ENCODE results near the gene TSPAN3. TPM values are rescaled to one million over a fixed set of nuclear protein-coding genes. Genes with fewer than 3 reads are reported as not detected.

TSPAN3 gene
- total and polyA plus RNA-seq, 2 donors (not counting 1 experiment from before 2014, with no cell fraction given): 109 to 130 TPM

DNA sequence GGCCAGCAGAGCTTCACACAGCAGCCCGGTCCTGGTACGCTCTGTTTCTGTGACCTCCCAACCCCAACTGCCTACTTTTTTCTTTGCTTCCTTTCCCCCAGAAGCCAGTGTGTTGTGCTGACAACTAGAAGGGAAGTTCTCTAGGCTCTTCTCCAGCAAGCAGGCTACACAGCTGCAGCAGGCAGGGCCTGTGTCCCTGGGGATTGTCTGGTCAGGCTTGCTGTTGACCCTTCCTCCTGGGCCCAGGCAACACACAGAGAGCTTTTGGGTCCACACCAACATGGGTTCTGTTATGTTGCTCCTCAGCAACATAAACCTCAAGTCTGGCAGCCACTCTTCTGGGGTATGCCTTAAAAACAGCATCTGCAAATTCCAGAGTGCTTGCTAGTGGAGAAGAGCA is 36.2 kb upstream of the TSPAN3 start:
- Histone ChIP-seq H3K4me3 (ENCODE audit: control extremely low read depth in 1 of 5, extremely low read depth in 1 of 5, insufficient read depth in 1 of 5, low read depth in 2 of 5, low read length in 4 of 5) (no peak overlapping the region), H3K27me3 (replicated peaks in 1 of 4; ENCODE audit: control extremely low read depth in 1 of 4, control insufficient read depth in 3 of 4, insufficient read depth in 4 of 4, low read length in 3 of 4) (no peaks in the 10 kb centered on the region), H3K27ac (ENCODE audit: low read length in 2 of 2) (no peak overlapping the region), H3K9ac (ENCODE audit: low read length) (no peak overlapping the region), H4K20me1 (ENCODE audit: control insufficient read depth, insufficient read depth, low read length, poor library complexity, severe bottlenecking) (no peaks in the 10 kb centered on the region), H3K9me3 (ENCODE audit: control extremely low read depth in 1 of 3, control insufficient read depth in 2 of 3, insufficient read depth in 1 of 3, low read length in 2 of 3) (no peaks in the 10 kb centered on the region), H3K79me2 (ENCODE audit: control insufficient read depth, insufficient read depth, low read length) (no peaks in the 10 kb centered on the region), H3K4me2 (replicated peaks; ENCODE audit: low read depth, low read length, poor library complexity, severe bottlenecking) (no peak overlapping the region), H2AFZ (ENCODE audit: insufficient read depth, low read depth, low read length, poor library complexity, severe bottlenecking) (no peak overlapping the region), H3K36me3 (replicated peaks in 1 of 2; ENCODE audit: control extremely low read depth in 1 of 2, control insufficient read depth in 1 of 2, extremely low read depth in 1 of 2, insufficient read depth in 2 of 2, low read length in 1 of 2) (no peaks in the 10 kb centered on the region), H3K4me1 (ENCODE audit: control insufficient read depth in 2 of 2, insufficient read depth in 2 of 2, low read length in 2 of 2) (peaks cover 3 to 13% of the 10 kb centered on the region in 2 donors)
- TF ChIP-seq EZH2 (IDR thresholded peaks at IDR 0.05; ENCODE audit: borderline replicate concordance, insufficient read depth, low read depth, low read length, poor library complexity, severe bottlenecking): no peak
- Mint-ChIP-seq H3K27me3 (no peaks in the 10 kb centered on the region), H3K4me3 (no peak overlapping the region), H3K9me3 (ENCODE audit: insufficient read depth) (no peaks in the 10 kb centered on the region), H3K4me1 (peaks cover 10% of the 10 kb centered on the region), H3K27ac (no peak overlapping the region)
- intact Hi-C loops (cut with micrococcal nuclease): loop anchor here (1.0 kb wide), 2 partner anchors 390 to 436 kb away; no protein-coding TSS in a partner anchor
- WGBS (ENCODE audit: insufficient coverage): no CpG with 5 or more reads among the region's 2 CpGs
- ChIA-PET POLR2A (interaction anchor here (1.5 kb wide), 1 partner anchor 436 kb away, joined by 3 read pairs; no protein-coding TSS in a partner anchor), CTCF (interaction anchor here (0.5 to 7.5 kb wide), 15 partner anchors 10 to 435 kb away, joined by 3 to 92 read pairs (median 4); no protein-coding TSS in a partner anchor)
- DNase-seq (no peak), ATAC-seq (ENCODE audit: low read depth) (no peak)

DNA sequence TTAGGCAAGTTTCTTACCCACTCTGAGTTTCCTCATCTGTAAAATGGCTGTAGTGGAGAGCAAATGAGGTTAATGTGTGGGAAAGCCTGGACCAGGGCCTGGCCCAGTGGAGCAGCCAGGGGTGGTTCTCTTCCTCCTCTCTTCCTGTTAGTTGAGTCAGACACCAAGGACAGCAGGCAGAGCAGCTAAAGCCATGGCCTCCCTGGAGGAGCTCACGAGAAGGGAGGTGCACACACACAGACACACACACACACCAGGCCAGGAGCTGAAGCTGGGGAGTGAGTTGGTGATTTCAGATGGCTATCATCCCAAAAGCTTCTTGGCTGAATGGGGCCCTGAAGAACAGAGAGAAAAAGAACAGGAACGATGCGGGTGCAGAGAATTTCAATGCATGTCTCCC is 33.2 kb upstream of the TSPAN3 start:
- H3K4me3 ChIP-seq (ENCODE audit: control extremely low read depth in 1 of 5, extremely low read depth in 1 of 5, insufficient read depth in 1 of 5, low read depth in 2 of 5, low read length in 4 of 5): no peak overlapping the region
- H3K27ac ChIP-seq (ENCODE audit: low read length in 2 of 2): no peak overlapping the region
- H4K20me1 ChIP-seq (ENCODE audit: control insufficient read depth, insufficient read depth, low read length, poor library complexity, severe bottlenecking): no peaks in the 10 kb centered on the region
- H3K36me3 ChIP-seq (replicated peaks in 1 of 2; ENCODE audit: control extremely low read depth in 1 of 2, control insufficient read depth in 1 of 2, extremely low read depth in 1 of 2, insufficient read depth in 2 of 2, low read length in 1 of 2): no peaks in the 10 kb centered on the region
- Mint-ChIP-seq H3K27ac (no peak overlapping the region), H3K4me3 (no peak overlapping the region), H3K9me3 (ENCODE audit: insufficient read depth) (no peaks in the 10 kb centered on the region), H3K4me1 (peaks cover 24% of the 10 kb centered on the region), H3K27me3 (no peaks in the 10 kb centered on the region)
- no peak overlapping the region for H3K4me2 ChIP-seq (replicated peaks; ENCODE audit: low read depth, low read length, poor library complexity, severe bottlenecking)
- ChIA-PET CTCF (interaction anchor here (1.0 to 7.5 kb wide), 6 partner anchors 9 to 438 kb away, joined by 4 to 92 read pairs (median 4); no protein-coding TSS in a partner anchor), POLR2A (no interaction called here)
- no peak overlapping the region for H2AFZ ChIP-seq (ENCODE audit: insufficient read depth, low read depth, low read length, poor library complexity, severe bottlenecking)
- DNase-seq (no peak), ATAC-seq (ENCODE audit: low read depth) (no peak)
- intact Hi-C loops (cut with micrococcal nuclease): no loop called here
- WGBS (ENCODE audit: insufficient coverage): 100% methylated on average over 2 of the region's 3 CpGs
- H3K4me1 ChIP-seq (ENCODE audit: control insufficient read depth in 2 of 2, insufficient read depth in 2 of 2, low read length in 2 of 2): peaks cover 16 to 32% of the 10 kb centered on the region in 2 donors
- no peak overlapping the region for H3K9ac ChIP-seq (ENCODE audit: low read length)
- H3K79me2 ChIP-seq (ENCODE audit: control insufficient read depth, insufficient read depth, low read length): no peaks in the 10 kb centered on the region
- TF ChIP-seq, protein P1, sequence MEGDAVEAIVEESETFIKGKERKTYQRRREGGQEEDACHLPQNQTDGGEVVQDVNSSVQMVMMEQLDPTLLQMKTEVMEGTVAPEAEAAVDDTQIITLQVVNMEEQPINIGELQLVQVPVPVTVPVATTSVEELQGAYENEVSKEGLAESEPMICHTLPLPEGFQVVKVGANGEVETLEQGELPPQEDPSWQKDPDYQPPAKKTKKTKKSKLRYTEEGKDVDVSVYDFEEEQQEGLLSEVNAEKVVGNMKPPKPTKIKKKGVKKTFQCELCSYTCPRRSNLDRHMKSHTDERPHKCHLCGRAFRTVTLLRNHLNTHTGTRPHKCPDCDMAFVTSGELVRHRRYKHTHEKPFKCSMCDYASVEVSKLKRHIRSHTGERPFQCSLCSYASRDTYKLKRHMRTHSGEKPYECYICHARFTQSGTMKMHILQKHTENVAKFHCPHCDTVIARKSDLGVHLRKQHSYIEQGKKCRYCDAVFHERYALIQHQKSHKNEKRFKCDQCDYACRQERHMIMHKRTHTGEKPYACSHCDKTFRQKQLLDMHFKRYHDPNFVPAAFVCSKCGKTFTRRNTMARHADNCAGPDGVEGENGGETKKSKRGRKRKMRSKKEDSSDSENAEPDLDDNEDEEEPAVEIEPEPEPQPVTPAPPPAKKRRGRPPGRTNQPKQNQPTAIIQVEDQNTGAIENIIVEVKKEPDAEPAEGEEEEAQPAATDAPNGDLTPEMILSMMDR (IDR thresholded peaks at IDR 0.05): no peak
- TF ChIP-seq EZH2 (IDR thresholded peaks at IDR 0.05; ENCODE audit: borderline replicate concordance, insufficient read depth, low read depth, low read length, poor library complexity, severe bottlenecking): no peak
- no peaks in the 10 kb centered on the region for H3K9me3 ChIP-seq (ENCODE audit: control extremely low read depth in 1 of 3, control insufficient read depth in 2 of 3, insufficient read depth in 1 of 3, low read length in 2 of 3)
- no peaks in the 10 kb centered on the region for H3K27me3 ChIP-seq (replicated peaks in 1 of 4; ENCODE audit: control extremely low read depth in 1 of 4, control insufficient read depth in 3 of 4, insufficient read depth in 4 of 4, low read length in 3 of 4)

Data from B cell (primary cell).